ACC112 (cell line): Measurements from ENCODE around the gene ATG7.
"Not testable (repeated sequence)": the region's sequence is repeated elsewhere in the genome, so short reads cannot be mapped to it uniquely, and the experiment has no call there.

ENCODE experiments used
- H2AFZ ChIP-seq: fragments of 200-600 bp; sonication (generic); one replicate; pipeline ENCODE4 v1.6.0; 2017; ENCODE audit warnings: antibody characterized with exemption, low read length; ENCODE audit not compliant: unreplicated experiment
- H3K27ac ChIP-seq: fragments of 200-600 bp; sonication (generic); 2 replicates; pipeline ENCODE4 v1.5.1; 2014; ENCODE audit warnings: low read depth, mild to moderate bottlenecking, antibody characterized with exemption, low read length, moderate library complexity
- H3K27me3 ChIP-seq: fragments of 200-600 bp; sonication (generic); 2 replicates; pipeline ENCODE4 v1.6.1; 2014; ENCODE audit warnings: mild to moderate bottlenecking, antibody characterized with exemption, low read length, moderate library complexity, mixed read lengths; ENCODE audit not compliant: insufficient read depth
- H3K36me3 ChIP-seq: fragments of 200-600 bp; sonication (generic); 2 replicates; pipeline ENCODE4 v1.6.1; 2016; ENCODE audit warnings: mild to moderate bottlenecking, antibody characterized with exemption, low read length, moderate library complexity, mixed read lengths; ENCODE audit not compliant: insufficient read depth
- H3K4me1 ChIP-seq: fragments of 200-600 bp; sonication (generic); one replicate; pipeline ENCODE4 v1.6.1; 2016; ENCODE audit warnings: low read length, mixed read lengths; ENCODE audit not compliant: insufficient read depth, unreplicated experiment, control insufficient read depth
- H3K4me3 ChIP-seq: fragments of 200-600 bp; sonication (generic); 2 replicates; pipeline ENCODE4 v1.5.1; 2014; ENCODE audit warnings: mild to moderate bottlenecking, low read depth, low read length
- H3K79me2 ChIP-seq: fragments of 200-600 bp; sonication (generic); one replicate; pipeline ENCODE4 v1.6.0; 2016; ENCODE audit warnings: low read length; ENCODE audit not compliant: control insufficient read depth, unreplicated experiment, insufficient read depth

Gene ATG7

DNA sequence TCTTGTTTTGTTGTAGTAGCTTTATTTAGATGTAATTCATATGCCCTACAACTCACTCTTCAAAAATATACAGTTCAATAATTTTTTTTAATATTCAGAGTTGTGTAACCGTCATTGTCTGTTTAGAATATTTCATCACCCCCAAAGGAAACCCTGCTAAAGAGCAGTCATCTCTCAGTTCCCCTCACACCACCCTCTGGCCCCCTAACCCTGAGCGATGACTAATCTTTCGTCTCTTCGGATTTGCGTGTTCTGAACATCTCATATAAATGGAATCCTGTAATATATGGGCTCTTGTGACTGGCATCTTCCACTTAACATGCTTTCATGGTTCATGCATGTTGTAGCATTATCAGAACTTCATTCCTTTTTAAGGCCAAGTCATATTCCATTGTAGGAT is 183.8 kb downstream of the ATG7 start:
- Histone ChIP-seq H3K27ac (peak overlapping the region; percentile 79), H3K27me3 (no peaks in the 10 kb centered on the region), H3K4me1 (peaks cover 58% of the 10 kb centered on the region)

DNA sequence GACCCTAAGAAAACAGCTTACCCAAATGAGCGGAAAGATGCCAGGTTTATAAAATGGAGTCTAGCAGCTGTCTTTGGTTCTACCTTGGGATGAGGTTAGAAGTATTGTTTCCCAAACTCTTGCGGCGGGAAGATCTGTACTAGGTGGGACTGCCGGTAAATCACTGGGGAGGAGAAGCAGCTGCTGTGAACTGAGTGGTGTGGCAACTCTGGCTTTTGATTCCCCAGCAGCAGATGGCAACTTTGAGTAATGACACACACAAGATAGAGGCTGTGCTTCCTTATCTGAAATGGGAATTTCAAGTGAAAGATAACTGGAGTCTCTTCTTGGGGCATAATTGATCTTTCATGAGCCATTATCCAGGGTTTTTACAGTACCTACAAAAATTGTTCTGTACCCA is 184.9 kb downstream of the ATG7 start:
- Histone ChIP-seq H2AFZ (no peak overlapping the region), H3K4me3 (no peak overlapping the region), H3K36me3 (peaks cover 13% of the 10 kb centered on the region; the same call in 1 of the 2 replicates), H3K27me3 (no peaks in the 10 kb centered on the region), H3K27ac (peak overlapping the region; percentile 79), H3K79me2 (peaks cover 2% of the 10 kb centered on the region), H3K4me1 (peaks cover 58% of the 10 kb centered on the region)

More for the DNA sequence above, 183.8 kb downstream of the ATG7 start:
- Histone ChIP-seq H3K79me2 (peaks cover 2% of the 10 kb centered on the region), H3K4me3 (no peak overlapping the region), H2AFZ (no peak overlapping the region), H3K36me3 (peaks cover 13% of the 10 kb centered on the region; the same call in 1 of the 2 replicates)

DNA sequence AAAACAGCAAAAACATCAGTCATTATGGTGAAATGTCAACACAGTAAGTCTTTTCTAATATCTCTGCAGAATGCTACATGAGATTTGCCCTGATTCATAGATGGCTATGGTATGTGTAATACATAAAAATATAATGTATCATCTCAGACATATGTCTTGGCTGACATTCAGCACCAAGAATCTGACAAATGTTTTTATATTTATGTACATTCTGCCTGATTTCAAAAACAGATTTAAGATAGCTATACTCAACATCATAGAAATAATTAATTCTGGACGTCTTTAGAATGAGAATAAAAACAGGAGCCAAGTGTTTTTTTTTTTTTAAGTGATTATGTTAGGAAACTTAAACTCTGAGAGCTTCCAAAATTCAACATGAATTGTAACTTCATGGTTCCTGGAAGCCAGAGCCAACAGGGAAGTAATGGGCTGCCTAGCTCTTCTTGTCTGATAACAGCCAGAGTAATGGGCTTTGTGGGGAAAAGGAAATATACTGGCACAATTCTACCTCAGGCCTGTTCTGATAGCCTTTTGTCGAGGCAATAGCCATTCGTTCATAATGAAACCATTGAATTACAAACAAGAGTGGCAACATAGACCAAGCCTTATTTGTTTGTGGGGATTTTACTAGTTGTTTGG is 187.1 kb downstream of the ATG7 start:
- no peaks in the 10 kb centered on the region for H3K27me3 ChIP-seq
- peak overlapping the region; percentile 84 for H3K27ac ChIP-seq
- peaks cover 13% of the 10 kb centered on the region; the same call in 1 of the 2 replicates for H3K36me3 ChIP-seq

DNA sequence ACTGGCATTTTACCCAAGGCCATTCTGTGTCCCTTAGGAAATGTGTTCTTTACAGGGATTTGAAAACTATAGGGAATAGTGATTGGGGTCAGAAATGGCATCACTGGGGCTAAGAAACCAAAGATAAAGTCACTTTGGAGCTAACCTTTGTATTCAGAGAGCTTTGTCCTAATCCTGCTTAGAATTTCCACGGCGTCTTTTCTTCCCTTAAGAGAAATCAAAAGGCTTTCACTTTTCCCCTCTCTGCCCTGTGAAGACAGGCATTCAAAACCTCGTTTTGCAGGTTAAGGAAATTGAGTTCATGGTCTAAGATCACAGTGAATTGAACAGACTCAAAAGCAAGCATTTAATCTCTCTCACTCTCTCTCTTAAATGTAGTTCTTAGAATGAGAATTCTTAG is 189.0 kb downstream of the ATG7 start:
- Histone ChIP-seq H3K4me1 (peaks cover 43% of the 10 kb centered on the region), H3K27ac (no peak overlapping the region), H3K36me3 (peaks cover 12% of the 10 kb centered on the region; the same call in 1 of the 2 replicates), H3K79me2 (no peaks in the 10 kb centered on the region), H3K27me3 (no peaks in the 10 kb centered on the region), H2AFZ (no peak overlapping the region), H3K4me3 (no peak overlapping the region)

More for the DNA sequence above, 187.1 kb downstream of the ATG7 start:
- H3K79me2 ChIP-seq = no peaks in the 10 kb centered on the region
- H3K4me3 ChIP-seq = no peak overlapping the region
- no peak overlapping the region for H2AFZ ChIP-seq
- H3K4me1 ChIP-seq = peaks cover 41% of the 10 kb centered on the region

- not testable (repeated sequence) for H3K79me2 ChIP-seq, H3K4me3 ChIP-seq, H3K27me3 ChIP-seq, H2AFZ ChIP-seq, H3K36me3 ChIP-seq, H3K27ac ChIP-seq
- peaks cover 44% of the 10 kb centered on the region for H3K4me1 ChIP-seq
Observed at GRCh38 chr3:11462673-11463072, 190.5 kb downstream of the ATG7 start.

GRCh38 chr3:11463591-11463990 is 191.4 kb downstream of the ATG7 start:
- Histone ChIP-seq H2AFZ (no peak overlapping the region), H3K4me3 (no peak overlapping the region), H3K27me3 (no peaks in the 10 kb centered on the region), H3K36me3 (peaks cover 9% of the 10 kb centered on the region), H3K4me1 (peaks cover 42% of the 10 kb centered on the region), H3K27ac (no peak overlapping the region), H3K79me2 (peaks cover 3% of the 10 kb centered on the region)

- no peak overlapping the region for H2AFZ ChIP-seq
- peaks cover 35% of the 10 kb centered on the region for H3K4me1 ChIP-seq
- H3K27me3 ChIP-seq = no peaks in the 10 kb centered on the region
- peaks cover 11% of the 10 kb centered on the region for H3K36me3 ChIP-seq
- no peak overlapping the region for H3K27ac ChIP-seq
- peaks cover 5% of the 10 kb centered on the region for H3K79me2 ChIP-seq
- H3K4me3 ChIP-seq = no peak overlapping the region
Observed at GRCh38 chr3:11464356-11464755, 192.2 kb downstream of the ATG7 start.

DNA sequence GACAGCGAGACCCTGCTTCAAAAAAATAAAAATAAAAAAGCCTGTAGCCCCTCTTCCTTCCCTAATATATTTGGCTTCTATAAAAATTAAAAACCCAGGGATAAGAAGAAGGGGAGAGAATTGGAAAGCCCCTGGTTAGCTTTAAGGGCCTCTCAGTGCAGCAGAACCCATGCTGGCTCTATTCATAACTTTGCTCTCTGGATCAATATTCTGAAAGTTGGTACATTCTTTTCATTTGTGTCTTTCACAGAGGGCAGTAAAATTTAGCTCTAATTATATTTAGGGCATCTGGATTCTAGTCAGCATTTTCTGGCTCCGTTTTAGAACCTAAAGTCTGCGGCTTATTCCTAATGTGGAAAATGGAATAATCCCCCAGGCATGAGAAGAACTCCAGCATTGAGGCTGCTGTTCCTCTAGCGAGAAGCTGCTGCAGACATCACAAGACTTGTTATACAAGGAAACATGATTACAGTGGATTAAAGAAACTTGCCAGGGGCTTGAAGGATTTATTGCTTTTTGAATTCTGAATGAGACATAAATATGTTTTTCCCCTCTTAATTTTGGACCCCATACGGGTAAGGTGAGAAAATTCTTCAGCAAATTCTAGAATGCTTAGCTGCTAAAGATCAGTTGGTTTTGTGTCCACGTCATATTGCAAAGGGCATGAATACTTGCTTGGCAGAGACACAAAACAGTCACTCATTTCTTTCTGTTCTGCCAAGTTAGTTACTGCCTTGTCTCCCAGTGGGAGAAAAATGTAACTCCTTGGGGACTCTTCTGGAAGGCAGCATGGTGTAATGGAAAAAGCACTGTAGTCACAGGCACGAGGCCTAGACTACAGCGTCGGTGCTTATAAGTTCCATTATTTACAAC is 193.8 kb downstream of the ATG7 start:
- H3K4me1 ChIP-seq = peaks cover 23% of the 10 kb centered on the region
- H3K27ac ChIP-seq = peak overlapping the region; percentile 84

GRCh38 chr3:11467875-11468274 is 195.7 kb downstream of the ATG7 start:
- Histone ChIP-seq H3K36me3 (peaks cover 11% of the 10 kb centered on the region), H3K79me2 (peaks cover 5% of the 10 kb centered on the region), H3K27me3 (no peaks in the 10 kb centered on the region)

More for the DNA sequence above, 193.8 kb downstream of the ATG7 start:
- peak overlapping the region; percentile 8 for H3K4me3 ChIP-seq
- peaks cover 5% of the 10 kb centered on the region for H3K79me2 ChIP-seq
- H3K36me3 ChIP-seq = peaks cover 11% of the 10 kb centered on the region
- H2AFZ ChIP-seq = no peak overlapping the region
- H3K27me3 ChIP-seq = no peaks in the 10 kb centered on the region

DNA sequence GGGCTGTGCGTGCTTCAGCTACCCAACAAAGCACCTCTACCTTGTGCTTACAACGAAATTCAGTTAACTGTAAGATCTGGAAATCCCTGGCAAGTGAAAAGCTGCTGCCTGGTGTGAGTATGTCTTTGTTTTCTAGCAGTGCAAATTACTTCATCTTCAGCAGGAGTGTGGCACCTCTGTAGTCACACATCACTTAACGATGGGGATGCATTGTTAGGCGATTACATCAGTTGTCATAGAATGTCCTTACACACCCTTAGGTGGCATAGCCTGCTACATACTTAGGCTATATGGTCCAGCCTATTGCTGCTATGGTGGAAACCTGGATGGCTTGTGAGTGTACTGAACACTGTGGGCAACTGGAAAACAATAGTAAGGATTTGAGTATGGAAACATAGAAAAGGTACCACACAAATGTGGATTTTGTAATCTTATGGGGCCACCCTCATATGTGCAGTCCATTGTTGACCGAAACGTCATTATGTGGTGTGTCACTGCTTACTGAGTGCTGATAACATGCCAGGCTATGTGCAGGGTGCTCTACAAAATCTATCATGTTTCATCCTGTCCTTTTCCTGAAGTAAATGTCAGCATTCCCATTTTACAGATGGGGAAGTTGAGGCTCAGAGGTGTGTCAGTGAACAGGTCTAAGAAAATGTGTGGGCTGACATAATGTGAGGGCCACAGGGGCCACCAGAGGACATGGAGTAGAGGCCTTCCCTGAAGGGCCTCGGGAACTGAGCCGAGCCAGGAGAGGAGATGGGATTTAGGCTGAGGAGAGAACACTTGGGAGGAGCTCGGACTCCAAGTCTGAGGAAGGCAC is 198.0 kb downstream of the ATG7 start:
- no peak overlapping the region for H2AFZ ChIP-seq
- peaks cover 11% of the 10 kb centered on the region for H3K36me3 ChIP-seq
- no peak overlapping the region for H3K4me3 ChIP-seq
- no peak overlapping the region for H3K27ac ChIP-seq
- H3K4me1 ChIP-seq = peaks cover 19% of the 10 kb centered on the region
- H3K79me2 ChIP-seq = peaks cover 5% of the 10 kb centered on the region
- H3K27me3 ChIP-seq = no peaks in the 10 kb centered on the region

More at GRCh38 chr3:11467875-11468274, 195.7 kb downstream of the ATG7 start:
- H2AFZ ChIP-seq = no peak overlapping the region
- H3K27ac ChIP-seq = no peak overlapping the region
- H3K4me3 ChIP-seq = no peak overlapping the region
- peaks cover 23% of the 10 kb centered on the region for H3K4me1 ChIP-seq
